Tibial artery (tissue), 4 donors: Measurements from ENCODE around the gene TTLL11.

Experiments used
- DNase-seq, 2 donors: peaks; one replicate each; pipeline ENCODE4 v3.0.0-alpha.2; 2019
- H3K27ac ChIP-seq, 2 donors: fragments of 200-600 bp; sonication (generic) in 1 of 2; 1 replicate in 1 of 2; 2 replicates in 1 of 2; pipeline ENCODE4 v1.5.1; 2018 to 2019; ENCODE audit warnings: mild to moderate bottlenecking in 1 of 2
- H3K27me3 ChIP-seq, 2 donors: fragments of 200-600 bp; sonication (generic) in 1 of 2; one replicate each; pipeline versions ENCODE4 v1.5.1 to v1.6.0; 2016 to 2019
- H3K36me3 ChIP-seq, 3 donors: fragments of 200-600 bp; sonication (generic) in 2 of 3; one replicate each; pipeline ENCODE4 v1.5.1; 2016 to 2019; ENCODE audit warnings: mild to moderate bottlenecking in 2 of 3
- H3K4me1 ChIP-seq, 4 donors: fragments of 200-600 bp; sonication (generic) in 2 of 4; 1 replicate in 3 of 4; 2 replicates in 1 of 4; pipeline ENCODE4 v1.5.1; 2016 to 2019
- H3K4me3 ChIP-seq, 2 donors: fragments of 200-600 bp; sonication (generic) in 1 of 2; 1 replicate in 1 of 2; 2 replicates in 1 of 2; pipeline ENCODE4 v1.5.1; 2018 to 2019; ENCODE audit warnings: mild to moderate bottlenecking in 2 of 2
- H3K9me3 ChIP-seq, 3 donors: fragments of 200-600 bp; sonication (generic) in 1 of 3; one replicate each; pipeline ENCODE4 v1.5.1; 2016 to 2019
- CTCF ChIP-seq, 2 experiments: fragments of 200-600 bp in 1 of 2; fragments of 450-650 bp in 1 of 2; IDR thresholded peaks; one replicate each; pipeline ENCODE4 v1.5.1; 2017 to 2019; ENCODE audit warnings: antibody characterized with exemption in 2 of 2, mild to moderate bottlenecking in 1 of 2, moderate library complexity in 1 of 2
- intact Hi-C: fragments of 100-400 bp; cut with DNase I; formaldehyde crosslinking; loops from one replicate; pipeline ENCODE4 v1.15.0; 2023; ENCODE audit warnings: low total_unique reads

Gene TTLL11

GRCh38 chr9:121850366-121850765 is 242.7 kb downstream of the TTLL11 start:
- no peak for DNase-seq
- TF ChIP-seq CTCF (IDR thresholded peaks at IDR 0.05) = no peak
- no peaks in the 10 kb centered on the region for H3K27me3 ChIP-seq
- no peaks in the 10 kb centered on the region for H3K36me3 ChIP-seq
- intact Hi-C loops = no loop called here
- H3K4me1 ChIP-seq = peaks cover 0 to 20% (median 12%) of the 10 kb centered on the region in 4 donors
- H3K4me3 ChIP-seq = no peak overlapping the region
- no peak overlapping the region for H3K27ac ChIP-seq
- peaks cover 0 to 9% (median 0%) of the 10 kb centered on the region in 3 donors for H3K9me3 ChIP-seq

DNA sequence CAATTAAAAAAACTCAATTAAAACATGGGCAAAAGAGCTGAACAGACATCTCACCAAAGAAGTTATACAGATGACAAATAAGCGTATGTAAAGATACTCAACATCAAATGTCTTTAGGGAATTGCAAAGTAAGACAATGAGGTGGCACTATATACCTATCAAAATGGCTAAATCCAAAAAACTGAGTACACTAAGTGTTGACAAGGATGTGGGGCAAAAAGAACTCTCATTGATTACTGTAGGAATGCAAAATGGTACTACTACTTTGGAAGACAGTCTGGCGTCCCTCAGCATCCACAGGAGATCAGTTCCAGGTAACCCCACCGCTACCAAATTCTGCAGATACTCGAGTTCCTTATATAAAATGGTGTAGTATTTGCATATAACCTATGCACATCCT is 243.6 kb downstream of the TTLL11 start:
- Histone ChIP-seq H3K36me3 (no peaks in the 10 kb centered on the region), H3K4me1 (peaks cover 0 to 20% (median 12%) of the 10 kb centered on the region in 4 donors), H3K27ac (no peak overlapping the region), H3K9me3 (peaks cover 0 to 9% (median 0%) of the 10 kb centered on the region in 3 donors), H3K27me3 (no peaks in the 10 kb centered on the region), H3K4me3 (no peak overlapping the region)
- no peak for DNase-seq
- intact Hi-C loops = no loop called here
- no peak for TF ChIP-seq CTCF (IDR thresholded peaks at IDR 0.05)

GRCh38 chr9:121844562-121844961 is 248.5 kb downstream of the TTLL11 start:
- H3K27me3 ChIP-seq = no peaks in the 10 kb centered on the region
- peaks cover 0 to 9% (median 0%) of the 10 kb centered on the region in 3 donors for H3K9me3 ChIP-seq
- no peak overlapping the region for H3K4me3 ChIP-seq
- no peak overlapping the region for H3K27ac ChIP-seq
- peaks cover 0 to 11% (median 6%) of the 10 kb centered on the region in 3 donors for H3K36me3 ChIP-seq
- TF ChIP-seq CTCF (IDR thresholded peaks at IDR 0.05) = no peak
- peaks cover 0 to 28% (median 3%) of the 10 kb centered on the region in 4 donors for H3K4me1 ChIP-seq
- intact Hi-C loops = no loop called here
- no peak for DNase-seq

GRCh38 chr9:121844098-121844497 is 249.0 kb downstream of the TTLL11 start:
- H3K4me3 ChIP-seq = no peak overlapping the region
- DNase-seq = no peak
- H3K27ac ChIP-seq = peak overlapping the region in 1 of 2 donors; percentile 8
- intact Hi-C loops = no loop called here
- H3K9me3 ChIP-seq = peaks cover 0 to 9% (median 0%) of the 10 kb centered on the region in 3 donors
- H3K4me1 ChIP-seq = peaks cover 0 to 28% (median 3%) of the 10 kb centered on the region in 4 donors
- no peaks in the 10 kb centered on the region for H3K27me3 ChIP-seq
- no peak for TF ChIP-seq CTCF (IDR thresholded peaks at IDR 0.05)
- H3K36me3 ChIP-seq = peaks cover 0 to 11% (median 6%) of the 10 kb centered on the region in 3 donors

- Histone ChIP-seq H3K4me3 (no peak overlapping the region), H3K27ac (no peak overlapping the region), H3K36me3 (peaks cover 0 to 11% (median 6%) of the 10 kb centered on the region in 3 donors), H3K4me1 (peaks cover 0 to 28% (median 3%) of the 10 kb centered on the region in 4 donors), H3K27me3 (no peaks in the 10 kb centered on the region), H3K9me3 (no peaks in the 10 kb centered on the region)
- intact Hi-C loops = no loop called here
- no peak for TF ChIP-seq CTCF (IDR thresholded peaks at IDR 0.05)
- DNase-seq = no peak
Measured at GRCh38 chr9:121842612-121842978, 250.5 kb downstream of the TTLL11 start.
